Epithelial cell of esophagus (primary cell): ENCODE results near the gene B3GALT6.

Experiments
- DNase-seq: peaks from one replicate; pipeline ENCODE4 v3.0.0; 2010; ENCODE audit warnings: low read depth
- H3K4me3 ChIP-seq: 2 replicates; pipeline ENCODE4 v1.5.1; 2011; ENCODE audit warnings: mild to moderate bottlenecking, low read length, control low read depth
- TF ChIP-seq, protein P1 (sequence below): IDR thresholded peaks from 2 replicates; pipeline ENCODE4 v1.5.1; 2011; ENCODE audit warnings: low read depth, mild to moderate bottlenecking, low read length, control low read depth, inconsistent platforms; ENCODE audit not compliant: insufficient read depth; ENCODE audit errors: missing control alignments

The B3GALT6 gene

DNA sequence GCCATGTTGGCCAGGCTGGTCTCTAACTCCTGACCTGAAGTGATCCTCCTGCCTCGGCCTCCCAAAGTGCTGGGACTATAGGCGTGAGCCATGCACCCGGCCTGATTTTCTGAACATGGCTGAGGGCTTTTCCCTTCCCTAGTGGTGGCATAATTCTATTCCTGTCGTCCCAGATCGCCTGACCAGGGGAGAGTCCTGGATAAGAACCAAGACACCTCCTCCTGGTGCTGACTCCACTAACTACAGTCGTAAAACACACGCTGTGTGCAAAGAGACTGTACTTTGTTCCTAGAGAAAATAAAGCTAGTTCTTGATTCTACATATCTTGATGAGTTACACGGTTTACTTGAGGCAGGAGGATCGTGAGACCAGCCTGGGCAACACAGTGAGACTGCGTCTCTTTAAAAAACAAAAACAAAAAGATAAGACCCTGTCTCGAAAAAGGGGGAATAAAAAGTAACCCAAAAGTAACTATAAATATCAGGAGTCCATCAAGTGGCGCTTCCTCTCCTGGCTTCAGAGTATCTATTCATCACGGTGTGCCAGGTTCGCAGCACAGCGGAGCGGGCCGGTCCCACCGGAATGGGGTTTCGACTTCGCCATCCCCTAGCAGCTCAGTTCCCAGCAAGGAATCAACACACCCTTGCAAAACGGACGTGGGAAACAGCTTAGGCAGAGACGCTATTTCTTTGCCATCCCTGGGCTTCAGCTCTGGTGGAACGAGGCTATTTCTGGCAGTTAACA lies 1.2 kb upstream of the B3GALT6 start:
- TF ChIP-seq, protein P1, sequence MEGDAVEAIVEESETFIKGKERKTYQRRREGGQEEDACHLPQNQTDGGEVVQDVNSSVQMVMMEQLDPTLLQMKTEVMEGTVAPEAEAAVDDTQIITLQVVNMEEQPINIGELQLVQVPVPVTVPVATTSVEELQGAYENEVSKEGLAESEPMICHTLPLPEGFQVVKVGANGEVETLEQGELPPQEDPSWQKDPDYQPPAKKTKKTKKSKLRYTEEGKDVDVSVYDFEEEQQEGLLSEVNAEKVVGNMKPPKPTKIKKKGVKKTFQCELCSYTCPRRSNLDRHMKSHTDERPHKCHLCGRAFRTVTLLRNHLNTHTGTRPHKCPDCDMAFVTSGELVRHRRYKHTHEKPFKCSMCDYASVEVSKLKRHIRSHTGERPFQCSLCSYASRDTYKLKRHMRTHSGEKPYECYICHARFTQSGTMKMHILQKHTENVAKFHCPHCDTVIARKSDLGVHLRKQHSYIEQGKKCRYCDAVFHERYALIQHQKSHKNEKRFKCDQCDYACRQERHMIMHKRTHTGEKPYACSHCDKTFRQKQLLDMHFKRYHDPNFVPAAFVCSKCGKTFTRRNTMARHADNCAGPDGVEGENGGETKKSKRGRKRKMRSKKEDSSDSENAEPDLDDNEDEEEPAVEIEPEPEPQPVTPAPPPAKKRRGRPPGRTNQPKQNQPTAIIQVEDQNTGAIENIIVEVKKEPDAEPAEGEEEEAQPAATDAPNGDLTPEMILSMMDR: peak; percentile 47
- DNase-seq: peak; percentile 58
- H3K4me3 ChIP-seq: peak overlapping the region; percentile 95

DNA sequence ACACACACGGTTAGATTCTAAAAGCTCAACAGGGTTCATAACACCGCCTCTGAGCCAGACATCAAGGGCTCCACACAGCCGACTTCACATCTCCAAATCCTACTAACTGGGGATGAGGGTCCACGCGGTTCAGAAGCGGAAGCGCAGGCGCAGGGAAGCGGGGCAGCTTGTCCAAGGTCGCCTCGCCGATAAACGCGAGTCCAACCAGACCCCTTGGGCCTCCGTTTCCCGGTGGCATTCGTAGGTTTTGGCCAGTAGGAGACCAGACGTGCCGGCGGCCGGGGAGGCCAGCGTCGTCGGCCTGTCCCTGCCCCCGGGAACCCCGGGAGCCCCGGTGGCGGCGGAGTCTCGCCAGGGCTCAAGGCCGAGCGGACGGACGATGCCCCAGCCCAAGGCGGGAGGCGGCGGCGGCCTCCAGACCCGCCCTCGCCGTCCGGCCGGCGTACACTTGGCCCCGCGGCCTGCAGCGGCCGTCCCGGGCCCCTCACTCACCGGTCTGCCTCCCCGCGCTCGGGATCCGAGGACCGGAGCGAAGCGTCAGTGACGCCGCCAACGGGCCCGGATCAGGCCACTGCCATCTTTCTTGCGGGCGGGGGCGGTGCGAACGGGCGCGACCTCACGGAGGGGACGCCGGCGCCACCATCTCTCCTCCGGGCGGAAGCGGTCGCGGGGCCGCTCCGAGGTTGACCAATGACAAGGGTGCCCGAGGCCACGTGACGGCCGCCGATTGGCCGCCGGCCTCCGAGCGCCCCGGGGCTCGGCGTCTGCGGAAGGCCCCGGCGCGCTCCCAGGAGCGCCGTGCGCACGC lies 433 bp upstream of the B3GALT6 start, which contains the start of gene SDF4:
Gene SDF4, minus strand, starts transcription at position 602 of the 808 bp plus-strand sequence. CDS start 3,229 bp downstream, outside the sequence.
- H3K4me3 ChIP-seq: peak within 1 kb of the TSS; percentile 95
- peak; percentile 97 for DNase-seq
- TF ChIP-seq, protein P1: no peak

DNA sequence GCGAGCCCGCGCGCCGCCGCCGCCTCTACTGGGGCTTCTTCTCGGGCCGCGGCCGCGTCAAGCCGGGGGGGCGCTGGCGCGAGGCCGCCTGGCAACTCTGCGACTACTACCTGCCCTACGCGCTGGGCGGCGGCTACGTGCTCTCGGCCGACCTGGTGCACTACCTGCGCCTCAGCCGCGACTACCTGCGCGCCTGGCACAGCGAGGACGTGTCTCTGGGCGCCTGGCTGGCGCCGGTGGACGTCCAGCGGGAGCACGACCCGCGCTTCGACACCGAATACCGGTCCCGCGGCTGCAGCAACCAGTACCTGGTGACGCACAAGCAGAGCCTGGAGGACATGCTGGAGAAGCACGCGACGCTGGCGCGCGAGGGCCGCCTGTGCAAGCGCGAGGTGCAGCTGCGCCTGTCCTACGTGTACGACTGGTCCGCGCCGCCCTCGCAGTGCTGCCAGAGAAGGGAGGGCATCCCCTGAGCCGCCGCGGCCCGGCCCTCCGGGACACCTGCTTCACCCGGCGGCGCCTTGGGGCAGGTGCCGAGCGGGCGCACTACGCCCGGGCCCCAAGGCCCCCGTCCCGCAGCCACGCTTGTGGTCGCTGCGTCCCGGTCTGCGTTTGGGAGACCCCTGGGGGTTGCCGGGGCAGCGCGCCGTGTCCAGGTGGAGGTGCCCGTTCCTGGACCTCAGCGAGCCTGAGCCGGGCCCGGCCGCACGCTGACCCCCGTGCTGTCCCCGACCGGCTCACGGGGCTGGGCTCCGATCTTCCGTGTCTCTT lies 944 bp downstream of the B3GALT6 start:
- TF ChIP-seq, protein P1: no peak
- H3K4me3 ChIP-seq: peak overlapping the region; percentile 19

DNA sequence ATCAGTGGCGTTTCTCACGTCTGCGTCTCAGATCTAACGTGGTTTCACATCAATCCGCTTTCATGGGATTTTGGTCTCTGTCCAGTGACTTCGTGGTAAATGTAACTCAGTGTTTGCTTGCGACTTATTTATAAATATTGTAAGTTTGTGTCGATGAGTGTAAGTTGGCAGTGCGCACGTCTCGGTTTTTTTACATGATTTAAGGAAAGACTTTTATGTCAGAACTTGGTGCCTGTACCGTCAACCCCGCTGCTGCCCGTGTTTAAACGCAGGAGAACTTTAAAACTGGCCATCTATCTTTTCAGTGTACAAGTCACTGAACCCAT lies 1.5 kb downstream of the B3GALT6 start:
- TF ChIP-seq, protein P1: no peak
- no peak for DNase-seq
- H3K4me3 ChIP-seq: no peak overlapping the region

More for the DNA sequence above, 944 bp downstream of the B3GALT6 start:
- no peak for DNase-seq

DNA sequence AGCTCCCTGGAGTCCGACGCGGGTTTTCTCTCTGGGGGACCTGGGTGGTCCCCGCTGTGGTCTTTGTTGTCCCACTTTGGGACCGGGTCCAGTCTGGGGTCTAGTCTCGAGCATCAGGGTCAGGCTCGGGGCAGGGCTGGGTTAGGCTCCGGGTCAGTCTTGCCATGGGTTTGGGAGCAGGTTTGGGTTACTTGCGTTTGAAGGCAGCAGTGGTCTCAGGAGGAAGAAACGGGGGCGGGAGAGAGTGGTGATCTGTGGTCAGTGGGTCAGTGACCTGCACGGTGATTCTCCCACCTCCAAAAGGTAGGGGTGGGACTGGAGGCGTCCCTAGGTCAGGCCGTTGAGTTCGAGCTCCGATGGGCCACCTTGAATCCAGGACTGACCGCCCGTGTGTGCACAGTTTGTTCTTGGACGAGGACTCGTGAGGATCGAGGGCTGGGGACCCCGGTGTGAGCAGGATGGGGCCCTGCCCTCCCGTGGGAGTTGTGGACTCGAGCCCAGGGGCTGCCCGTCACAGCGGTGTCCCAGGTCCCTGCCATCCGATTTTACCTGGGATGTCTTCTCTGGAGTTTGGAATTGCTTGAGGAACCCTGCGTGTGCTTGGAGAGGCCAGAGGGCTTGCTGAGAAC lies 2.3 kb downstream of the B3GALT6 start:
- TF ChIP-seq, protein P1: no peak
- no peak overlapping the region for H3K4me3 ChIP-seq
- DNase-seq: no peak

DNA sequence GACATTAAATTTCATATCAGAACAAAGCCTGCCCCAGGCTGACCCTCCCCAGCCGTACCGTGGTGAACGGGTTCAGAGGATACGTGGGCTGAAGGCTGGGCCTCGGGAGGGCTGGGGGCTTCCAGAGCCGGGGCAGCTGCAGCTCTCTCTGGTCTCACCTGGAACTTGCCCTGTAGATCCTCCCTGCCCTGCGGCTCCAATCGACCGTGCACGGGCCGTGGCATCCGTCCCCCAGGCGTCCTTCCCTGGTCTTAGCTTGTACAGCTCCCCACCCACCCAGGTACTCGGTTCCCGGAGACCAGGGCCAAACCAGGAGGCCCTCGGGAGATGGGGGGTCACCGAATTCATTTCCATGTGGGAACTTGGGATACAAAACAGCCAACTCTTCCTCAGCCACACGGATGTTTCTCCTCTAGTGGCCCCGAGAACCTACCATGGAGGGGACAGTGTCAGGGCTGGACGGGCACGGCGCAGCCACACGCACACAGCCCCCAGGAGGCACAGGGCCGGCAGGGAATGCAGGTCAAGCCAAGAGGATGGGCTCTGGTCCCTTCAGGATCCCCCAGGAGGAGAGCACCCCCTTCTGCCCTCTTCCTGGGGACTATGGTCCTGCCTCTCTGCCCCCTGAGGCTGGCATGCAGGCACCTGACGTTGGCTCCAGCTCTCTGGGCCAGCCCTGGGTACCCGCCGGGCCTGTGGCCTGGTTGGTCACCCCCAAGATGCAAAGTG lies 3.1 kb downstream of the B3GALT6 start:
- DNase-seq: no peak
- H3K4me3 ChIP-seq: no peak overlapping the region
- TF ChIP-seq, protein P1: no peak
